Skeletal muscle tissue (tissue), 4 donors: ENCODE data around the gene TLCD3A. TPM values are rescaled to one million over a fixed set of nuclear protein-coding genes. Genes with fewer than 3 reads are reported as not detected.

Experiments used
- H3K27ac ChIP-seq: one replicate; pipeline ENCODE4 v1.7.0; 2013; ENCODE audit warnings: mild to moderate bottlenecking, low read depth, low read length, inconsistent platforms
- H3K27me3 ChIP-seq, 3 donors: one replicate each; pipeline ENCODE4 v1.7.0; 2013; ENCODE audit warnings: low read length in 3 of 3; ENCODE audit not compliant: control insufficient read depth in 3 of 3, insufficient read depth in 3 of 3
- H3K36me3 ChIP-seq, 3 donors: one replicate each; pipeline ENCODE4 v1.7.0; 2013; ENCODE audit warnings: low read length in 3 of 3; ENCODE audit not compliant: control insufficient read depth in 3 of 3, insufficient read depth in 3 of 3
- H3K4me1 ChIP-seq, 3 donors: one replicate each; pipeline ENCODE4 v1.7.0; 2013; ENCODE audit warnings: low read length in 3 of 3, mild to moderate bottlenecking in 3 of 3; ENCODE audit not compliant: control insufficient read depth in 3 of 3, insufficient read depth in 3 of 3
- H3K4me3 ChIP-seq, 3 donors: one replicate each; pipeline ENCODE4 v1.7.0; 2013; ENCODE audit warnings: low read length in 3 of 3
- H3K9ac ChIP-seq, 3 donors: one replicate each; pipeline ENCODE4 v1.7.0; 2013; ENCODE audit warnings: low read length in 3 of 3, mild to moderate bottlenecking in 3 of 3, moderate library complexity in 2 of 3, low read depth in 1 of 3
- H3K9me3 ChIP-seq, 3 donors: one replicate each; pipeline ENCODE4 v1.7.0; 2013; ENCODE audit warnings: low read length in 3 of 3; ENCODE audit not compliant: control insufficient read depth in 3 of 3
- total RNA-seq: library from RNA; depleted of rRNA; stranded (reverse); fragments of >200 nt; gene quantifications from one replicate; pipeline ENCODE4 v1.2.3, GENCODE V29; 2014
- donor health status: Osteomylitis.

TLCD3A gene
- total RNA-seq = 14.6 TPM

- Histone ChIP-seq H3K4me3 (peak within 1 kb of the TSS; percentile 65 to 70 (median 69)), H3K27me3 (no peaks in the 10 kb centered on the region), H3K4me1 (peaks cover 8 to 17% (median 13%) of the 10 kb centered on the region in 3 donors), H3K36me3 (no peaks in the 10 kb centered on the region), H3K9ac (peak within 1 kb of the TSS; percentile 69 to 75 (median 70)), H3K27ac (no peak within 1 kb of the TSS), H3K9me3 (no peaks in the 10 kb centered on the region)
Observed at GRCh38 chr17:732067-732901, at the start of gene TLCD3A. Gene TLCD3A, plus strand, starts transcription at chr17:732596. Its CDS starts 52 bp downstream, at chr17:732648.

- no peaks in the 10 kb centered on the region for H3K9me3 ChIP-seq
- no peaks in the 10 kb centered on the region for H3K27me3 ChIP-seq
- H3K27ac ChIP-seq = no peak overlapping the region
- no peak overlapping the region for H3K4me3 ChIP-seq
- no peak overlapping the region for H3K9ac ChIP-seq
- no peaks in the 10 kb centered on the region for H3K4me1 ChIP-seq
- peaks cover 0 to 9% (median 0%) of the 10 kb centered on the region in 3 donors for H3K36me3 ChIP-seq
Observed at GRCh38 chr17:683040-683439, 49.4 kb upstream of the TLCD3A start.

- H3K4me1 ChIP-seq = no peaks in the 10 kb centered on the region
- H3K27me3 ChIP-seq = no peaks in the 10 kb centered on the region
- peaks cover 0 to 9% (median 3%) of the 10 kb centered on the region in 3 donors for H3K36me3 ChIP-seq
Observed at GRCh38 chr17:683499-684254, 48.7 kb upstream of the TLCD3A start.

GRCh38 chr17:685006-685405 lies 47.4 kb upstream of the TLCD3A start:
- Histone ChIP-seq H3K4me1 (peaks cover 0 to 4% (median 0%) of the 10 kb centered on the region in 3 donors), H3K36me3 (peaks cover 0 to 10% (median 7%) of the 10 kb centered on the region in 3 donors), H3K9ac (no peak overlapping the region)

More at GRCh38 chr17:683499-684254, 48.7 kb upstream of the TLCD3A start:
- Histone ChIP-seq H3K4me3 (no peak overlapping the region), H3K9me3 (no peaks in the 10 kb centered on the region), H3K27ac (no peak overlapping the region), H3K9ac (no peak overlapping the region)

GRCh38 chr17:688100-688989 lies 44.1 kb upstream of the TLCD3A start:
- Histone ChIP-seq H3K4me1 (peaks cover 0 to 9% (median 4%) of the 10 kb centered on the region in 3 donors), H3K4me3 (no peak overlapping the region), H3K9me3 (no peaks in the 10 kb centered on the region), H3K36me3 (peaks cover 4 to 25% (median 11%) of the 10 kb centered on the region in 3 donors), H3K9ac (no peak overlapping the region), H3K27ac (no peak overlapping the region), H3K27me3 (no peaks in the 10 kb centered on the region)

More at GRCh38 chr17:685006-685405, 47.4 kb upstream of the TLCD3A start:
- no peak overlapping the region for H3K4me3 ChIP-seq
- H3K27ac ChIP-seq = no peak overlapping the region
- no peaks in the 10 kb centered on the region for H3K27me3 ChIP-seq
- H3K9me3 ChIP-seq = no peaks in the 10 kb centered on the region

- Histone ChIP-seq H3K27ac (peak overlapping the region; percentile 9), H3K9ac (no peak overlapping the region), H3K9me3 (no peaks in the 10 kb centered on the region), H3K36me3 (peaks cover 11 to 33% (median 13%) of the 10 kb centered on the region in 3 donors), H3K4me3 (no peak overlapping the region), H3K4me1 (peaks cover 0 to 9% (median 4%) of the 10 kb centered on the region in 3 donors), H3K27me3 (no peaks in the 10 kb centered on the region)
Observed at GRCh38 chr17:689556-690275, 42.7 kb upstream of the TLCD3A start.

GRCh38 chr17:690361-690760 lies 42.0 kb upstream of the TLCD3A start:
- Histone ChIP-seq H3K36me3 (peaks cover 18 to 37% (median 19%) of the 10 kb centered on the region in 3 donors), H3K27me3 (no peaks in the 10 kb centered on the region), H3K9me3 (no peaks in the 10 kb centered on the region), H3K4me3 (no peak overlapping the region), H3K4me1 (peaks cover 0 to 9% (median 4%) of the 10 kb centered on the region in 3 donors), H3K9ac (no peak overlapping the region), H3K27ac (peak overlapping the region; percentile 9)

GRCh38 chr17:691423-691822 lies 41.0 kb upstream of the TLCD3A start:
- Histone ChIP-seq H3K9me3 (no peaks in the 10 kb centered on the region), H3K27me3 (no peaks in the 10 kb centered on the region), H3K36me3 (peaks cover 21 to 40% (median 28%) of the 10 kb centered on the region in 3 donors), H3K9ac (no peak overlapping the region), H3K4me1 (peaks cover 0 to 9% (median 4%) of the 10 kb centered on the region in 3 donors), H3K27ac (no peak overlapping the region), H3K4me3 (no peak overlapping the region)

GRCh38 chr17:692116-692515 lies 40.3 kb upstream of the TLCD3A start:
- Histone ChIP-seq H3K27ac (no peak overlapping the region), H3K36me3 (peaks cover 25 to 38% (median 34%) of the 10 kb centered on the region in 3 donors), H3K4me3 (no peak overlapping the region), H3K4me1 (peaks cover 0 to 9% (median 4%) of the 10 kb centered on the region in 3 donors), H3K27me3 (no peaks in the 10 kb centered on the region), H3K9ac (no peak overlapping the region), H3K9me3 (no peaks in the 10 kb centered on the region)
